Ishikawa (cell line): ENCODE measurements around the gene PISD.

ENCODE experiments used
- CEBPB ChIP-seq: IDR thresholded peaks from 2 replicates; pipeline ENCODE4 v1.6.1; 2012
- EP300 ChIP-seq: IDR thresholded peaks from 2 replicates; pipeline ENCODE4 v1.6.1; 2012; ENCODE audit warnings: borderline replicate concordance
- TAF1 ChIP-seq: IDR thresholded peaks from 2 replicates; pipeline ENCODE4 v1.6.1; 2012; ENCODE audit warnings: low read depth, mild to moderate bottlenecking
- ZBTB7A ChIP-seq: IDR thresholded peaks from 2 replicates; pipeline ENCODE4 v1.6.1; 2012; ENCODE audit warnings: low read depth
- TF ChIP-seq, protein P1 (sequence below): IDR thresholded peaks from 2 replicates; pipeline ENCODE4 v1.6.1; 2012; ENCODE audit warnings: low read depth, mild to moderate bottlenecking
- TF ChIP-seq, protein P2 (sequence below): IDR thresholded peaks from 2 replicates; pipeline ENCODE4 v1.6.1; 2012

DNA sequence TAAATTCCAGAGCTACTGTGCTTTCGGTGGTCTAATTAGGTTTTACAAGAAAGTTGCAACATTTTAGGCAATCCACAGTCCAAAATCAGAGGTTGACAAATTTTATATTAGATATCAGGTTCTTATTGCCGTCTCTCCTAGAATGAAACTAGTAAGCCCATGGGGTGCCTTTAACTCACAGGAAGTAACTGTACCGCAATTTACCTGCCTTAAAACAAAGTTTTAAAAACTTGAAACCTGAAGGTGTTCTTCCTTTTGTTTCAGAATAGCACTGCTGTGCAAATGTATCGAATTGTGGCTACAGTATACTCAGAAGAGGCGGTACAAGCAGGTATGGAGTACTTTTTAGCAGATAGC is 77.2 kb downstream of the PISD start:
- TF ChIP-seq EP300 (no peak), ZBTB7A (no peak), TAF1 (no peak), CEBPB (no peak)
- TF ChIP-seq, protein P1, sequence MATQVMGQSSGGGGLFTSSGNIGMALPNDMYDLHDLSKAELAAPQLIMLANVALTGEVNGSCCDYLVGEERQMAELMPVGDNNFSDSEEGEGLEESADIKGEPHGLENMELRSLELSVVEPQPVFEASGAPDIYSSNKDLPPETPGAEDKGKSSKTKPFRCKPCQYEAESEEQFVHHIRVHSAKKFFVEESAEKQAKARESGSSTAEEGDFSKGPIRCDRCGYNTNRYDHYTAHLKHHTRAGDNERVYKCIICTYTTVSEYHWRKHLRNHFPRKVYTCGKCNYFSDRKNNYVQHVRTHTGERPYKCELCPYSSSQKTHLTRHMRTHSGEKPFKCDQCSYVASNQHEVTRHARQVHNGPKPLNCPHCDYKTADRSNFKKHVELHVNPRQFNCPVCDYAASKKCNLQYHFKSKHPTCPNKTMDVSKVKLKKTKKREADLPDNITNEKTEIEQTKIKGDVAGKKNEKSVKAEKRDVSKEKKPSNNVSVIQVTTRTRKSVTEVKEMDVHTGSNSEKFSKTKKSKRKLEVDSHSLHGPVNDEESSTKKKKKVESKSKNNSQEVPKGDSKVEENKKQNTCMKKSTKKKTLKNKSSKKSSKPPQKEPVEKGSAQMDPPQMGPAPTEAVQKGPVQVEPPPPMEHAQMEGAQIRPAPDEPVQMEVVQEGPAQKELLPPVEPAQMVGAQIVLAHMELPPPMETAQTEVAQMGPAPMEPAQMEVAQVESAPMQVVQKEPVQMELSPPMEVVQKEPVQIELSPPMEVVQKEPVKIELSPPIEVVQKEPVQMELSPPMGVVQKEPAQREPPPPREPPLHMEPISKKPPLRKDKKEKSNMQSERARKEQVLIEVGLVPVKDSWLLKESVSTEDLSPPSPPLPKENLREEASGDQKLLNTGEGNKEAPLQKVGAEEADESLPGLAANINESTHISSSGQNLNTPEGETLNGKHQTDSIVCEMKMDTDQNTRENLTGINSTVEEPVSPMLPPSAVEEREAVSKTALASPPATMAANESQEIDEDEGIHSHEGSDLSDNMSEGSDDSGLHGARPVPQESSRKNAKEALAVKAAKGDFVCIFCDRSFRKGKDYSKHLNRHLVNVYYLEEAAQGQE = no peak
- TF ChIP-seq, protein P2, sequence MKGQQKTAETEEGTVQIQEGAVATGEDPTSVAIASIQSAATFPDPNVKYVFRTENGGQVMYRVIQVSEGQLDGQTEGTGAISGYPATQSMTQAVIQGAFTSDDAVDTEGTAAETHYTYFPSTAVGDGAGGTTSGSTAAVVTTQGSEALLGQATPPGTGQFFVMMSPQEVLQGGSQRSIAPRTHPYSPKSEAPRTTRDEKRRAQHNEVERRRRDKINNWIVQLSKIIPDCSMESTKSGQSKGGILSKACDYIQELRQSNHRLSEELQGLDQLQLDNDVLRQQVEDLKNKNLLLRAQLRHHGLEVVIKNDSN = no peak
